ENCODE data around the gene CDC5L. TPM values are rescaled to one million over a fixed set of nuclear protein-coding genes. Genes with fewer than 3 reads are reported as not detected.

The CDC5L gene
- total RNA-seq, 1 experiment from 2014 or later = 43.9 TPM

DNA sequence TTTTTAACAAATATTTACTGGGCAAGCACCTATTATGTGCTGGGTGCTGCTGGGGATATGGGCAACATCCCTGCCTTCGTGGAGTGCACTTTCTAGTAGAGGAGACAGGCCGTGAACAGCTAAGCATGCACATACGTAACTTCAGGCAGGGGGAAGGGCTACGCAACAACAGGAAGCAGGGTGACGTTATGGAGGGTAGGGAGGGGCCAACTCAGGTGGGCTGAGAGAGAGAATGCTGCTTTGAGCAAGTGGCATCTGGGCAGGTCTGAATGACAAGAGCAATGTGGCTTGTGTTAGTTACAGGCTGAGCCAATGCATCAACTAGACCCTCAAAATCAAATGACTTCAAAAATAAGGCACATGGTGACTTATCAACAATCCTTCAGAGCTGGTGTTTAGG lies 112.1 kb downstream of the CDC5L start:
- ChIA-PET POLR2A (ENCODE audit: low non-redundant PET) (no interaction called here), CTCF (interaction anchor here (0.6 kb wide), 1 partner anchor 30 kb away, joined by 3 read pairs; no protein-coding TSS in a partner anchor)
- H3K4me3 ChIP-seq (ENCODE audit: low read depth, low read length, poor library complexity, severe bottlenecking) = no peak overlapping the region
- TF ChIP-seq, protein P1, sequence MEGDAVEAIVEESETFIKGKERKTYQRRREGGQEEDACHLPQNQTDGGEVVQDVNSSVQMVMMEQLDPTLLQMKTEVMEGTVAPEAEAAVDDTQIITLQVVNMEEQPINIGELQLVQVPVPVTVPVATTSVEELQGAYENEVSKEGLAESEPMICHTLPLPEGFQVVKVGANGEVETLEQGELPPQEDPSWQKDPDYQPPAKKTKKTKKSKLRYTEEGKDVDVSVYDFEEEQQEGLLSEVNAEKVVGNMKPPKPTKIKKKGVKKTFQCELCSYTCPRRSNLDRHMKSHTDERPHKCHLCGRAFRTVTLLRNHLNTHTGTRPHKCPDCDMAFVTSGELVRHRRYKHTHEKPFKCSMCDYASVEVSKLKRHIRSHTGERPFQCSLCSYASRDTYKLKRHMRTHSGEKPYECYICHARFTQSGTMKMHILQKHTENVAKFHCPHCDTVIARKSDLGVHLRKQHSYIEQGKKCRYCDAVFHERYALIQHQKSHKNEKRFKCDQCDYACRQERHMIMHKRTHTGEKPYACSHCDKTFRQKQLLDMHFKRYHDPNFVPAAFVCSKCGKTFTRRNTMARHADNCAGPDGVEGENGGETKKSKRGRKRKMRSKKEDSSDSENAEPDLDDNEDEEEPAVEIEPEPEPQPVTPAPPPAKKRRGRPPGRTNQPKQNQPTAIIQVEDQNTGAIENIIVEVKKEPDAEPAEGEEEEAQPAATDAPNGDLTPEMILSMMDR (conservative IDR thresholded peaks at IDR 0.05; ENCODE audit: low read depth, low read length) = no peak
- no peak for TF ChIP-seq EZH2 (IDR thresholded peaks at IDR 0.05; ENCODE audit: borderline replicate concordance, low read depth, low read length, poor library complexity, severe bottlenecking)
- no peak overlapping the region for H3K27ac ChIP-seq (ENCODE audit: low read depth, low read length, poor library complexity, severe bottlenecking)
- H3K4me1 ChIP-seq (ENCODE audit: insufficient read depth, low read length, poor library complexity, severe bottlenecking) = peaks cover 9% of the 10 kb centered on the region
- no peaks in the 10 kb centered on the region for H3K36me3 ChIP-seq (ENCODE audit: insufficient read depth, low read length, poor library complexity, severe bottlenecking)
- intact Hi-C loops (cut with micrococcal nuclease; ENCODE audit: unreplicated experiment) = no loop called here
- H3K27me3 ChIP-seq (replicated peaks; ENCODE audit: insufficient read depth, low read depth, low read length, poor library complexity) = no peaks in the 10 kb centered on the region
- no peak for DNase-seq (ENCODE audit: low spot score)
- no peaks in the 10 kb centered on the region for H3K9me3 ChIP-seq (ENCODE audit: low read depth, low read length, poor library complexity, severe bottlenecking)
- no TSS peak for BruUV-seq (replicated peaks)

Small RNAs within 50 kb of the gene (microRNA-seq; reads per million reads assigned to microRNA genes)
- not detected for gene MIR4642

Other genes starting within 250 kb of the CDC5L start
- not detected in 2 replicates for gene CAPN11, start 228.9 kb upstream of the CDC5L start, total RNA-seq (2021)
- 0.81 TPM in 1 of 2 replicates, not detected in the other for gene MYMX, start 170.8 kb upstream of the CDC5L start, total RNA-seq (2021)
- gene SLC29A1, start 164.1 kb upstream of the CDC5L start, total RNA-seq (2021) = 92.5 and 108 TPM in 2 replicates
- gene HSP90AB1, start 140.6 kb upstream of the CDC5L start, total RNA-seq (2021) = 1,472 and 1,581 TPM in 2 replicates
- gene SLC35B2, start 130.2 kb upstream of the CDC5L start, total RNA-seq (2021) = 45.8 and 52.0 TPM in 2 replicates
- gene NFKBIE, start 122.2 kb upstream of the CDC5L start, total RNA-seq (2021) = 5.2 and 10.5 TPM in 2 replicates
- 8.7 and 9.9 TPM in 2 replicates for gene TMEM151B, start 117.3 kb upstream of the CDC5L start, total RNA-seq (2021)
- gene AARS2, start 74.4 kb upstream of the CDC5L start, total RNA-seq (2021) = 25.0 and 26.8 TPM in 2 replicates
- not detected in 2 replicates for gene SPATS1, start 45.1 kb upstream of the CDC5L start, total RNA-seq (2021)

Data from A673 (cell line).